GM10266 (cell line): ENCODE data around the gene METTL26.

Source experiments
- DNase-seq: peaks from one replicate; pipeline ENCODE4 v3.0.0; 2012; ENCODE audit errors: extremely low spot score
- CTCF ChIP-seq: IDR thresholded peaks from 2 replicates; pipeline ENCODE4 v1.5.1; 2012; ENCODE audit warnings: mild to moderate bottlenecking, low read depth; ENCODE audit not compliant: control insufficient read depth, insufficient read depth; ENCODE audit errors: missing control alignments

The METTL26 gene

GRCh38 chr16:676913-677312, 40.8 kb upstream of the METTL26 start:
- no peak for TF ChIP-seq CTCF
- no peak for DNase-seq

GRCh38 chr16:676565-676902, 40.4 kb upstream of the METTL26 start:
- no peak for DNase-seq
- no peak for TF ChIP-seq CTCF

DNA sequence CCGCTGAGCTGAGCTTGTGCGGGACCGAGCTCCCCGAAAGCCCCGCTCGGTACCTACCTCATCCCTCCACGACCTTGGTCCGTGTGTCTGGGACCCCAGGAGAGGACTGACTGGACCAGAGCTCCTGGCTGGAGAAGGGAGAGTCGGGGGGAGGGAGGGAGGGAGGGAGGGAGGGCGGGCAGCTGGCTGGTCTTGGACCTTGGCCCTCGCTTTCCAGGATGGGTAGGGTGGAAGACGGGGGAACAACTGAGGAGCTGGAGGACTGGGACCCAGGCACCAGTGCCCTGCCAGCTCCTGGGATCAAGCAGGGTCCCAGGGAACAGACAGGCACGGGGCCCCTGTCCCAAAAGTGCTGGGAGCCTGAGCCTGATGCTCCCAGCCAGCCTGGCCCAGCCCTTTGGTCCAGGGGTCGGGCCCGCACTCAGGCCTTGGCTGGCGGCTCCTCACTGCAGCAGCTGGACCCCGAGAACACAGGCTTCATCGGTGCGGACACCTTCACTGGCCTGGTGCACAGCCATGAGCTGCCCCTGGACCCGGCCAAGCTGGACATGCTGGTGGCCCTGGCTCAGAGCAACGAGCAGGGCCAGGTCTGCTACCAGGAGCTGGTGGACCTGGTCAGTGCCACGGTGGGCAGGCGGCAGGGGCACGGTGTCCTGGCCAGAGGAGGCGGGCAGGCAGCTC, 39.9 kb upstream of the METTL26 start:
- TF ChIP-seq CTCF: no peak
- DNase-seq: no peak

GRCh38 chr16:674968-675883, 39.1 kb upstream of the METTL26 start, which contains the start of gene RHBDL1:
RHBDL1 (plus strand) TSS chr16:675671; CDS start chr16:675791, 120 bp downstream.
- no peak for DNase-seq
- TF ChIP-seq CTCF: no peak

- DNase-seq: no peak
- TF ChIP-seq CTCF: no peak
These were observed 38.2 kb upstream of the METTL26 start for GRCh38 chr16:674214-674881.

DNA sequence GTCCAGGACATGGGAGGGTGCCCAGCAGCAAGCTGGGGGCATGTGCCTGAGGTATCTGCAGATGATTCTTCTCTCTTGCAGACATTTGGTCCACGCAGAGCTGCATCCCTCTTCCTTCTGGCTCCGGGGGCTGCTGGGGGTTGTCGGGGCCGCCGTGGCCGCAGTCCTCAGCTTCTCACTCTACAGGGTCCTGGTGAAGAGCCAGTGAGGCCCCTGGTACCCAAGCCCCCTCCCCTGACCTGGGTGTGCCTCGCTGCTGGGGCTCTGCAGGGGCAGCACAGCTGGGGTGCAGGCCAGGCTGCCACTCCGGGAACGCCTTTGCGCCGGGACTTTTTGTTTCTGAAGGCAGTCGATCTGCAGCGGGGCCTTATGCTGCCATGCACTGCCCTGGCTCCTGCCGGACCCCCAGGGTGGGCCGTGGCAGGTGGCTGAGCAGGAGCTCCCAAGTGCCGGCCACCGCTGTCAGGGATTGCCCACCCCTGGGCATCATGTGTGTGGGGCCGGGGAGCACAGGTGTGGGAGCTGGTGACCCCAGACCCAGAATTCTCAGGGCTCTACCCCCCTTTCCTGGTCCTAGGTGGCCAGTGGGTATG, 37.4 kb upstream of the METTL26 start:
- TF ChIP-seq CTCF: no peak
- no peak for DNase-seq
